Ovary (tissue), 9 donors: ENCODE results near the gene SOX6. TPM values are rescaled to one million over a fixed set of nuclear protein-coding genes. Genes with fewer than 3 reads are reported as not detected.

Source experiments
- DNase-seq, 5 donors: peaks; one replicate each; pipeline ENCODE4 v3.0.0-alpha.2; 2019 to 2020
- H3K27ac ChIP-seq, 2 donors: fragments of 200-600 bp; one replicate each; pipeline versions ENCODE4 v1.5.1 to v1.8.0; 2019 to 2022
- H3K27me3 ChIP-seq: fragments of 200-600 bp; one replicate; pipeline ENCODE4 v1.8.0; 2022
- H3K36me3 ChIP-seq: fragments of 200-600 bp; sonication (generic); one replicate; pipeline ENCODE4 v1.5.1; 2019
- H3K4me1 ChIP-seq: one replicate; pipeline ENCODE4 v1.8.1; 2013; ENCODE audit warnings: mild to moderate bottlenecking, moderate library complexity; ENCODE audit not compliant: insufficient read depth
- H3K4me3 ChIP-seq: fragments of 200-600 bp; sonication (generic); one replicate; pipeline ENCODE4 v1.5.1; 2017
- H3K9me3 ChIP-seq, 2 donors: fragments of 200-600 bp in 1 of 2; sonication (generic) in 1 of 2; one replicate each; pipeline versions ENCODE4 v1.5.1 to v1.8.1; 2013 to 2019; ENCODE audit warnings: mild to moderate bottlenecking in 1 of 2, moderate library complexity in 1 of 2
- EP300 ChIP-seq: sonication (generic); formaldehyde crosslinking; IDR thresholded peaks from one replicate; pipeline ENCODE4 v1.6.1; 2017; ENCODE audit warnings: antibody characterized with exemption
- POLR2A ChIP-seq: fragments of 450-650 bp; IDR thresholded peaks from one replicate; pipeline ENCODE4 v1.6.1; 2017; ENCODE audit warnings: antibody characterized with exemption, mild to moderate bottlenecking, moderate library complexity
- WGBS, 3 donors: extraction: QIAGEN DNeasy Blood & Tissue Kit in 1 of 3; methylation state at CpG; one replicate each; pipeline versions ENCODE4 v1.1.5 to v1.1.7; 2013 to 2017; 5-methylcytosine and 5-hydroxymethylcytosine counted together
- intact Hi-C, 4 donors: fragments of 100-400 bp; cut with DNase I; formaldehyde crosslinking; loops; one replicate each; pipeline versions ENCODE4 v1.11.0 to v1.15.1; 2022 to 2023
- polyA plus RNA-seq, 2 donors: library from polyadenylated mRNA; stranded (reverse); fragments of 200-250 nt in 1 of 2; fragments of 350-450 nt in 1 of 2; fragmentation: Illumina TruSeq in 1 of 2; extraction: RNeasy Lipid Tissue Mini Kit (QIAGEN cat#74804) in 1 of 2; gene quantifications; one replicate each; pipeline ENCODE4 v1.2.3, GENCODE V29; 2013 to 2014
- total RNA-seq, 7 donors: library from RNA; depleted of rRNA in 2 of 7; stranded (reverse); fragments of >200 nt in 2 of 7; fragmentation: NEBNext Ultra II Directional in 3 of 7; extraction: Animal tissue kit (Norgen Biotek cat#: 25700) in 3 of 7; gene quantifications; one replicate each; pipeline versions ENCODE4 v1.1.0 to v1.2.4, GENCODE V29; 2016 to 2023
- TF ChIP-seq, protein P1 (sequence below), 3 donors: fragments of 450-650 bp in 2 of 3; fragments of 200-600 bp in 1 of 3; IDR thresholded peaks; one replicate each; pipeline versions ENCODE4 v1.5.1 to v1.8.0; 2016 to 2022; ENCODE audit warnings: antibody characterized with exemption in 3 of 3, mild to moderate bottlenecking in 1 of 3
- donor health status: DM: no; HTN: no; CAD: no; lungs with moderate emphysema.
- donor health status: DM: no; HTN: no; CAD: no.
- donor health status: Bipolar disorder and iron deficiency.
- donor health status: DM: yes; HTN: yes; CAD: no.
- donor health status: DM: no; HTN: no; CAD: no.
- donor health status: DM: yes; HTN: yes; CAD: no.

SOX6 gene
- total and polyA plus RNA-seq, 9 donors: 0.61 to 29.4 (median 4.7) TPM

DNA sequence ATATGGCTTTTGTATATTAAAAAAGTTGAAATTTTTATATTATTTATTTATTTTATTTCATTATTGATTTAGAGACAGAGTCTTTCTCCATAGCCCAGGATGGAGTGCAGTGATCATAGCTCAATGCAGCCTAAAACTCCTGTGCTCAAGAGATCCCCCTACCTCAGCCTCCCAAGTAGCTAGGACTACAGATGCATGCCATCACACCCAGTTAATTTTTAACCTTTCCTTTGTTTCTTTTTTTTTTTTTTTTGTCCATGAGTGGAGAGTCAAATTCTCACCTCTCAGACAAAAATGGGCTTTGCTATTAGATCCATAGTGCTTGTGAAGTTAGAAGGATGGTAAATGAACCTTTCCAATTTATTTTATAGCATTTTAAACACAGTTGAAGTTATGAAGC is 182.5 kb downstream of the SOX6 start:
- TF ChIP-seq EP300: no peak
- no peak for TF ChIP-seq POLR2A
- TF ChIP-seq, protein P1, sequence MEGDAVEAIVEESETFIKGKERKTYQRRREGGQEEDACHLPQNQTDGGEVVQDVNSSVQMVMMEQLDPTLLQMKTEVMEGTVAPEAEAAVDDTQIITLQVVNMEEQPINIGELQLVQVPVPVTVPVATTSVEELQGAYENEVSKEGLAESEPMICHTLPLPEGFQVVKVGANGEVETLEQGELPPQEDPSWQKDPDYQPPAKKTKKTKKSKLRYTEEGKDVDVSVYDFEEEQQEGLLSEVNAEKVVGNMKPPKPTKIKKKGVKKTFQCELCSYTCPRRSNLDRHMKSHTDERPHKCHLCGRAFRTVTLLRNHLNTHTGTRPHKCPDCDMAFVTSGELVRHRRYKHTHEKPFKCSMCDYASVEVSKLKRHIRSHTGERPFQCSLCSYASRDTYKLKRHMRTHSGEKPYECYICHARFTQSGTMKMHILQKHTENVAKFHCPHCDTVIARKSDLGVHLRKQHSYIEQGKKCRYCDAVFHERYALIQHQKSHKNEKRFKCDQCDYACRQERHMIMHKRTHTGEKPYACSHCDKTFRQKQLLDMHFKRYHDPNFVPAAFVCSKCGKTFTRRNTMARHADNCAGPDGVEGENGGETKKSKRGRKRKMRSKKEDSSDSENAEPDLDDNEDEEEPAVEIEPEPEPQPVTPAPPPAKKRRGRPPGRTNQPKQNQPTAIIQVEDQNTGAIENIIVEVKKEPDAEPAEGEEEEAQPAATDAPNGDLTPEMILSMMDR (IDR thresholded peaks at IDR 0.05): no peak
- no peak for DNase-seq
- H3K27ac ChIP-seq: no peak overlapping the region
- no peaks in the 10 kb centered on the region for H3K4me1 ChIP-seq
- no peak overlapping the region for H3K4me3 ChIP-seq
- H3K9me3 ChIP-seq: no peaks in the 10 kb centered on the region
- no peaks in the 10 kb centered on the region for H3K27me3 ChIP-seq
- intact Hi-C loops: no loop called here
- no peaks in the 10 kb centered on the region for H3K36me3 ChIP-seq

DNA sequence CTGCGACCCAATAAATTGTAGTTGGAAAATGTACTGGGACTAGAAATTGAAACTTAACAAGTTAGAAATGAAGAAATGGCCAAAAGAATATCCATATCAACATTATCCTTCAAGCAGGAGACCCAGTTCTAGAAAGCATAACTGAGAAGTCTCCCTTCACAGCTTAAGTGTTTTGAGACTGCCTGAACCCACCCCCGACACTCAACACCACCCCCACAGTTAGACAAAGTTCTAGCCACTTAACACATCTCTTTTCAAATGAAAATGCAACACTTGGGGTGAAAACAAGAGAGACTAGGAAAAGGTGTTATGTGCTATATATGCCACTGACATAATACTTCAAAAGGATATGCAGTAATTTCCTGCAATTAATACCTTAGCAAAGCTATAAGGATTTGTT is 184.5 kb downstream of the SOX6 start:
- no peak for DNase-seq
- H3K27me3 ChIP-seq: no peaks in the 10 kb centered on the region
- no peaks in the 10 kb centered on the region for H3K4me1 ChIP-seq
- H3K9me3 ChIP-seq: no peaks in the 10 kb centered on the region
- H3K27ac ChIP-seq: no peak overlapping the region
- TF ChIP-seq POLR2A (no peak), EP300 (no peak)
- TF ChIP-seq, protein P1 (IDR thresholded peaks at IDR 0.05): no peak
- 87 to 96% (median 91%) methylated on average over 2 of the region's 2 CpGs for WGBS, 3 donors
- intact Hi-C loops: no loop called here
- no peaks in the 10 kb centered on the region for H3K36me3 ChIP-seq
- H3K4me3 ChIP-seq: no peak overlapping the region

DNA sequence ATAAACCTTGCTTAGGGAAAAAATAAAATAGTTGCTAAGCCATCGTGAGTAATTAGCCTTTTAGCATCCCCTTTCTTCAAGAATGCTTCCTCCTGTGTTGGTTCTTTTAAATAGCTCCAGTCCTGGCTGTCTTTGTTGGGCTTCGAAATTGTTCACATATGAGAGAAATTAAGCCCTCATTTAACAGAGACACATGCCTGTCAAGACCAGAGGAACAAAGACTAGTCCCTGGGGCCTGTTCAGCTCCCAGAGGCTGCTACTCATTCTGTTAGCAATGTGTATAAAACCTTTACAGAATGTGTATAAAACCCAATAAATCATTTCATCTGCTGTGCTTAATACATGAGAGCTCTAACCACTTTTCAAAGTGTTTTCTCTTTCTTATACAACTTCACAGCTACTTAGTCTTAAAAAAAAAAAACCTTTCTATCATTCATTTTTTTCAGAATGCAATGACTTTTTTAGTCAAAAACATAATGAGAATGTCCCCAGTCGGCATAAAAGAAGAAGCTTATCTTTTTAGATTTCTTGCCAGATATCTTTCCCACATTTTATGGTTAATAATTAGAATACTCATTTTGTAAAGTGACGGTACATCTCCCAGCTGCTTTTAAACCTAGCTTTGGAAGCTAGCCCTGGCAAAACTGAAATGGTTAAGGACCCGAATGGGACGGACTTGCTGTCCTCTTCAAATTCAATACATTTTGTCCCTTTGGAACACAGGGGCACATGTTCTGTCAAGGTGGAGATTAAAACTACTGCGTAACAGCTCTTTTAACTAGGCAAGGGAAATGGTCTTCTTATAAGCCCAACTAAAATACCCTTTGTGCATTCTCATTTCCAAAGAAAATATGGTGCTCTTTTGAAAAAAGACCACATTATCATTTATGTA is 186.1 kb downstream of the SOX6 start:
- Histone ChIP-seq H3K4me1 (no peaks in the 10 kb centered on the region), H3K4me3 (no peak overlapping the region), H3K9me3 (no peaks in the 10 kb centered on the region), H3K27ac (no peak overlapping the region), H3K27me3 (no peaks in the 10 kb centered on the region), H3K36me3 (no peaks in the 10 kb centered on the region)
- intact Hi-C loops: no loop called here
- WGBS, 3 donors: 78 to 84% (median 81%) methylated on average over 7 of the region's 7 CpGs
- DNase-seq: no peak
- TF ChIP-seq, protein P1 (IDR thresholded peaks at IDR 0.05): no peak

DNA sequence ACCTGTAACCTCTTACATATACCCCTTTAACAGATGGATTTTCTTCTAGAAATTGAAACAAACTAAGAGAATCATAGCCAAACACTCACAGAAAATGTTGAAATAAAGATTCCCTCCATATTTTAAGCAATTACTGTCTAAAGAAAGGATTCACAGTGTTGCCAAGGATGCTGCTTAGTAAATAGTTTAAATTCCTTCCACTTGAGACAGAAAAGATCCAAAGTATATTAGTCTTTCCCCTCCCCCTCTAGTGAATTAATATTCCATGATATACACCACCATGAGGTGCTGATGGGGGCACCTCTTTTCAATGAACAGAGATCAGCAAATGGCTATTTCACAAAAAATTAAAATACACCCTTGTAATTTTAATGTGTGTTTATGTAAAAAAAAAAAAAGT is 186.8 kb downstream of the SOX6 start:
- Histone ChIP-seq H3K9me3 (no peaks in the 10 kb centered on the region), H3K4me3 (no peak overlapping the region), H3K4me1 (no peaks in the 10 kb centered on the region), H3K36me3 (no peaks in the 10 kb centered on the region), H3K27me3 (no peaks in the 10 kb centered on the region), H3K27ac (no peak overlapping the region)
- TF ChIP-seq, protein P1 (IDR thresholded peaks at IDR 0.05): no peak
- TF ChIP-seq POLR2A (no peak), EP300 (no peak)
- no peak for DNase-seq
- intact Hi-C loops: no loop called here
